Retinal pigment epithelial cell (primary cell): Measurements from ENCODE around the gene ZNF536.

Source experiments
- DNase-seq: peaks from one replicate; pipeline ENCODE4 v3.0.0-alpha.2; 2010; ENCODE audit warnings: low read depth
- H3K4me3 ChIP-seq: 2 replicates; pipeline ENCODE4 v1.5.1; 2011; ENCODE audit warnings: mild to moderate bottlenecking, low read length, control low read depth, moderate library complexity
- CTCF ChIP-seq: conservative IDR thresholded peaks from 2 replicates; pipeline ENCODE4 v1.5.1; 2011; ENCODE audit warnings: low read depth, low read length, control low read depth, inconsistent platforms

The ZNF536 gene

DNA sequence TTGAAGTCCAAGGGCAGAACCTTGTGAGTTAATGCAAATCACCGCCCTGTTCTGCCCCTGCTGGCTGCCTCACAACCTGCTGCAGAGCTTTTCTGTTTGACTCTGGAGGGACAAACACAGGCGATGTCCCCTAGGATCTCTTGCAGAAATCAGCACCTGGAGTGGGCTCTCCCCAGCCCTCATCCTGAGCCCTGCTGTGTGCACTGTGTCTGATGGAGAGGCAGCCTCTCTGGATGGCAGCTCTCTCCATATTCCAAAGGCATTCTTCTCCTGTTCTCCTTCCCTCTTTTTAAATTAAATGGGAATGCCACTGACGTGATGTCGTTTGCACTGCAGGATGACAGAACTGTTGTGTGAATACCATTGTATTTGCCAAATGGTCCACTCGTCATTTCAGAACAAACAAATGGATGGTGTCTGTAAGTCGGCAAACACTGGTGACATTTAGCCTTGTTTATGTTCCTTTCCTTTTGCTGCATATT lies 184.1 kb downstream of the ZNF536 start:
- H3K4me3 ChIP-seq = no peak overlapping the region
- no peak for DNase-seq
- TF ChIP-seq CTCF = no peak

DNA sequence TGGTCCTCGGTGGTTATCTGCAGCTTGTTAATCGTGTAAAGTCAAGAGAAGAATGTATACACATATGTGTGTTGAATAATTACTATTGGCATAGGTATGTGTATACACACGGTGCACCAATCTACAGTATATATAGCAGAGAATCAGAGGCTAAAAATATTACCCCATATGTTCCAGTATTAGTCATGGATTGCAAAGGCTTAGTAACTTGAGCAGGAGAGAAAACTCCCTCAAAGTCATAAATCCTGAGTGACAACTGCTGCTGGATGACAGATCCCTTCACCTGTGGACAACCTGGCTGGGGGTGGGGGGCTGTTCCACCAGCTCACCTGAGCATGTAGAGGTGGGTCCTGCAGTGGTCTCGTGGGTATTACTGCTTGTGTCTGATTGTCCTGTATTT lies 185.0 kb downstream of the ZNF536 start:
- H3K4me3 ChIP-seq = no peak overlapping the region
- no peak for DNase-seq
- no peak for TF ChIP-seq CTCF

GRCh38 chr19:30557927-30558557 lies 185.9 kb downstream of the ZNF536 start:
- no peak overlapping the region for H3K4me3 ChIP-seq
- DNase-seq = no peak
- TF ChIP-seq CTCF = no peak

DNA sequence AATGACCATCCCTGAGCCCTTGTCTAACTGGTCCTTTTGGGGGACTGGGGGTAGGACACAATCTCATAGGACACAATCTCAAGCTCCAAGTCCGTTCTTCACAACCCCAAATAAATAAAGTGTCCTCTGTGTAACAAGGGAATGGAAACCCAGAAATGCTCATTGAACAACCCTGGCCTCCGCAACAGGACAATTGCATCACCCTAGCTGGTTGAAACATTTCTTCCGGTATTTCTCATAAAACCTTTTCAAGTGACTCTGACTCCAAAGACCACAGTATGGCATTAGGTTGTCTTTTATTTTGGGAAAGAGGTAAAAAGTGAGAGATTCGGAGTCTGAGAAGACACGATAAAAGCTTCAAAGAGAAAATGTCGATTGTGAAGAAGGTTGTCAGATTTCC lies 186.6 kb downstream of the ZNF536 start:
- no peak overlapping the region for H3K4me3 ChIP-seq
- DNase-seq = no peak
- TF ChIP-seq CTCF = no peak

DNA sequence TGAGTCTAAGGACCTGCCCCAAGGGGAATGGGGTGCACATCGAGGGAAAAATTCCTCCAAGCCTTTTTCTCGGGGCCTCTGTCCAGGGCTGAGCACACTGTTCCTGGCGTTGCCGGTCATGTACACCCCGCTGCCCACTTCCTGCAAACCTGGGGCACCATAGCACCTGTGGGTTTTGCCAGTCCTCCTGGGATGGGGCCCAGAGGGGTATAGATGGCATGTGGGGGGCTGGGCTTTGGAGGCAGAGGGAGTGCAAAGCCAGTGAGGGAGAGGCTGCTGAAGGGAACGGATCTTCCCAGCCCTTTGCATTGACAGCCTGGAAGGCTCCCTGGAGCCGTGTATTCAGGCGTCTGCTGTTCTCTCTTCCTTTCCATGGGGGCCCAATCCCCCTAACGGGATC lies 187.3 kb downstream of the ZNF536 start:
- no peak overlapping the region for H3K4me3 ChIP-seq
- no peak for DNase-seq
- no peak for TF ChIP-seq CTCF

- TF ChIP-seq CTCF = no peak
- H3K4me3 ChIP-seq = no peak overlapping the region
- DNase-seq = no peak
These were observed 190.8 kb downstream of the ZNF536 start for GRCh38 chr19:30562981-30563380.

GRCh38 chr19:30563691-30564090 lies 191.5 kb downstream of the ZNF536 start:
- no peak overlapping the region for H3K4me3 ChIP-seq
- DNase-seq = no peak
- TF ChIP-seq CTCF = no peak
